Measurements from ENCODE around the gene CSNK1E. TPM values are rescaled to one million over a fixed set of nuclear protein-coding genes. Genes with fewer than 3 reads are reported as not detected.

Gene CSNK1E
- total and polyA plus RNA-seq, 10 of the 15 experiments (the other 5 are each of a cell fraction or from before 2014, with no cell fraction given): 5.9 to 107 (median 64.9) TPM

DNA sequence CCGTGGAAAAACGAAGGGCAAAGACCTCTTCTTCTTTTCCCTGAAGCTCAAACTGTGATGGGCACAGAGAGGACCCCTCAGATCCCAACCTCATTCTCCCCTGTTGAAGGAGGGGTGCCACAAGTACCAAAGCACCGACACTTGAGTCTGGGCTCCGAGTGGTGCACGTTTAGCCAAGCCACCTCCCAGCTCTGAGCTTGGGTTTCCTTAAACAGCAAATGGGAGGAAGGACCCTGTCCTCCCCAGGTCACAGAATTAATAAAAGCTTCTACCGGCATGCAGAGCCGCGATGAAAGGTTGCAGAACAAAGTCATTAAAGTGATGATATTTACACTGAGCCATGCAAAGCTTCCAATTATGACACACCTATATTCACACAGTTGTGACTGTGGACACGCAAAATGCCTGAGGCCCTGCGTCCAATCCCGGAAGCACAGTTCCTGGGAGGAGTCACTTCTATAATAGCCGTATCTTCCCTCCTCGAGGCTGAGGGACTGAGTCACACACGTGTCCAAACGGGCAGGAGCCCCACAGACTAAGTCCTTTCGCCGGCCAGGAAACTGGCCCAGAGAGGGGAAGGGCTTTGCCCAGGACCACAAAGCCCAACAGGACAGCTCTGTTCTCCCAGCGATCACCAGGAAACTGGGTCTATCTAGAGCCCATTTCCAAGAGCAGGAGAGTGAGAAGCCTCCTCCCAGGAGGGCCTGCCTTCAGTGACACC, 922 bp upstream of the CSNK1E start (continued):
- TF ChIP-seq GABPA (IDR thresholded peaks at IDR 0.05; ENCODE audit: low read depth): no peak
- no peak for TF ChIP-seq MYC (IDR thresholded peaks at IDR 0.05; ENCODE audit: insufficient read depth, insufficient read length, insufficient replicate concordance, low read length, severe bottlenecking)
- TF ChIP-seq CREB1 (IDR thresholded peaks at IDR 0.05; ENCODE audit: low read depth): no peak

DNA sequence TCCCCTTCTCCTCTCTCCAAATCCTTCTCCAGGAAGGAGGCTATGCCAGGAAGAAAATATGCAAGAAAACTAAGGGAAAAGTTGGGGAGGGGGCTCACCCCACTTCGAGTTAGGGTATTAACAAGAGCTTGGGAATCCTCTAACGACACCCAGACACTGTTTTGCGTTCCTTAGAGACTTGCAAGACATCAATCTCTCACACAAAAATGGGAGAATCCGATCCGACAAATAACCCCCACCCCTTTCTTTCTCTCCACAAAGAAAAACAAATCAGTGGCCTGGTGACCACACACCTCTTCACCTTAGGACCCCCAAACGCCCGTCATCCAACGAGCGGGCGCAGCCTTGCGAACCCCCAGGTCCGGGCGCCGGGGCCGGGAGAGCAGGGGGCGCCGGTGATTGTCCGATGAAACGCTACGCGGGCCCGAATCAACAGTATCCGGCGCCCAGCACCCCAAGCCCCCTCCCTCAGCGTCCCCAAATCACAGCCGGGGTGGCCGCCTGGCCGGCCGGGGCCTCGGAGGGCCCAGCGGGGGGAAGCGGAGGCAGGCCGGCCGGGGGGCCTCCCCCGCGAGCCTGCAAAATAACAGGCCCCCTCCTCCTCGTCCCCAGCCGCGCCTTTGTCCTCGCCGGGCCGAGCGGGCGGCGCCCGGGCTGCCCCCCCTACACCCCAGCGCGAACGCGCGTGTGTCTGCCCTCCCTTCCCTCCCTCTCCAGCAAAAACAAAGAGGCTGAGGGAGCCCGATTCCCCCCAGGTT, 690 bp downstream of the CSNK1E start:
- no peak for DNase-seq (ENCODE audit: low read depth, low spot score)
- Histone ChIP-seq H3K9me3 (replicated peaks; ENCODE audit: control insufficient read depth, insufficient read depth, low read length) (no peaks in the 10 kb centered on the region), H3K4me3 (peak overlapping the region; percentile 82), H3K4me2 (ENCODE audit: control insufficient read depth, insufficient read depth) (peak overlapping the region; percentile 97), H3K27me3 (replicated peaks in 1 of 2; ENCODE audit: control insufficient read depth in 2 of 2, insufficient read depth in 2 of 2, low read length in 1 of 2) (no peaks in the 10 kb centered on the region), H2AFZ (ENCODE audit: control insufficient read depth, low read depth, low read length) (peak overlapping the region; percentile 35; the same call in 1 of the 2 replicates), H3K9ac (ENCODE audit: control insufficient read depth, insufficient read depth, low read length) (peak overlapping the region; percentile 89), H3K4me1 (ENCODE audit: control insufficient read depth, insufficient read depth, low read length) (peaks cover 39% of the 10 kb centered on the region), H3K36me3 (ENCODE audit: control insufficient read depth in 2 of 2, insufficient read depth in 2 of 2, low read length in 1 of 2) (peaks cover 2 to 12% of the 10 kb centered on the region in 2 experiments; a peak in 2 of 4 replicates), H3K27ac (ENCODE audit: control insufficient read depth, insufficient read depth) (peak overlapping the region; percentile 85), H3K79me2 (ENCODE audit: control insufficient read depth, insufficient read depth, low read length) (peaks cover 55% of the 10 kb centered on the region), H4K20me1 (ENCODE audit: control insufficient read depth, insufficient read depth) (no peaks in the 10 kb centered on the region)
- BruUV-seq (replicated peaks): no TSS peak
- intact Hi-C loops (cut with micrococcal nuclease; ENCODE audit: unreplicated experiment) (no loop called here), in situ Hi-C loops (cut with MboI) (no loop called here)
- CTCF ChIA-PET: interaction anchor here (1.0 to 1.6 kb wide), 3 partner anchors 11 to 202 kb away, joined by 3 read pairs; no protein-coding TSS in a partner anchor
- SMC1A ChIA-PET (ENCODE audit: uncharacterized antibody, unreplicated experiment): interaction anchor here (3.3 kb wide), 1 partner anchor 11 kb away, joined by 18 read pairs; no protein-coding TSS in a partner anchor
- POLR2A ChIA-PET: interaction anchor here (1.5 kb wide), 1 partner anchor 10 kb away, joined by 5 read pairs; no protein-coding TSS in a partner anchor
- ATAC-seq: peak; percentile 39
- RAD21 ChIA-PET (ENCODE audit: unreplicated experiment): no interaction called here
- no peak for FAIRE-seq
- WGBS (ENCODE audit: insufficient coverage, insufficient replicate concordance, low lambda C conversion rate, missing lambda C conversion rate): under 1% methylated on average over 47 of the region's 52 CpGs
- TF ChIP-seq POLR2A (IDR thresholded peaks at IDR 0.05; ENCODE audit: low read depth, low read length): 0 out of 2 replicates have a peak, but pooled peaks have one; percentile 42
- TF ChIP-seq BACH1 (IDR thresholded peaks at IDR 0.05; ENCODE audit: borderline replicate concordance): peak; percentile 86; the same call in 1 of the 2 replicates
- no peak for TF ChIP-seq PML (IDR thresholded peaks at IDR 0.05; ENCODE audit: low read length)
- no peak for TF ChIP-seq CBX3 (IDR thresholded peaks at IDR 0.05; ENCODE audit: borderline replicate concordance, low read depth)
- TF ChIP-seq IKZF1 (conservative IDR thresholded peaks at IDR 0.05): peak; percentile 60; the same call in 1 of the 2 replicates
- TF ChIP-seq YY1 (IDR thresholded peaks at IDR 0.05; ENCODE audit: low read depth, low read length): 0 out of 2 replicates have a peak, but pooled peaks have one; percentile 16
- peak; percentile 61; the same call in 1 of the 2 replicates for TF ChIP-seq TAF1 (IDR thresholded peaks at IDR 0.05; ENCODE audit: borderline replicate concordance, low read depth, low read length)
- TF ChIP-seq, protein P1, sequence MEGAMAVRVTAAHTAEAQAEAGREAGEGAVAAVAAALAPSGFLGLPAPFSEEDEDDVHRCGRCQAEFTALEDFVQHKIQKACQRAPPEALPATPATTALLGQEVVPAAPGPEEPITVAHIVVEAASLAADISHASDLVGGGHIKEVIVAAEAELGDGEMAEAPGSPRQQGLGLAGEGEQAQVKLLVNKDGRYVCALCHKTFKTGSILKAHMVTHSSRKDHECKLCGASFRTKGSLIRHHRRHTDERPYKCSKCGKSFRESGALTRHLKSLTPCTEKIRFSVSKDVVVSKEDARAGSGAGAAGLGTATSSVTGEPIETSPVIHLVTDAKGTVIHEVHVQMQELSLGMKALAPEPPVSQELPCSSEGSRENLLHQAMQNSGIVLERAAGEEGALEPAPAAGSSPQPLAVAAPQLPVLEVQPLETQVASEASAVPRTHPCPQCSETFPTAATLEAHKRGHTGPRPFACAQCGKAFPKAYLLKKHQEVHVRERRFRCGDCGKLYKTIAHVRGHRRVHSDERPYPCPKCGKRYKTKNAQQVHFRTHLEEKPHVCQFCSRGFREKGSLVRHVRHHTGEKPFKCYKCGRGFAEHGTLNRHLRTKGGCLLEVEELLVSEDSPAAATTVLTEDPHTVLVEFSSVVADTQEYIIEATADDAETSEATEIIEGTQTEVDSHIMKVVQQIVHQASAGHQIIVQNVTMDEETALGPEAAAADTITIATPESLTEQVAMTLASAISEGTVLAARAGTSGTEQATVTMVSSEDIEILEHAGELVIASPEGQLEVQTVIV (IDR thresholded peaks at IDR 0.05; ENCODE audit: borderline replicate concordance, partially characterized antibody): no peak
- TF ChIP-seq, protein P2, sequence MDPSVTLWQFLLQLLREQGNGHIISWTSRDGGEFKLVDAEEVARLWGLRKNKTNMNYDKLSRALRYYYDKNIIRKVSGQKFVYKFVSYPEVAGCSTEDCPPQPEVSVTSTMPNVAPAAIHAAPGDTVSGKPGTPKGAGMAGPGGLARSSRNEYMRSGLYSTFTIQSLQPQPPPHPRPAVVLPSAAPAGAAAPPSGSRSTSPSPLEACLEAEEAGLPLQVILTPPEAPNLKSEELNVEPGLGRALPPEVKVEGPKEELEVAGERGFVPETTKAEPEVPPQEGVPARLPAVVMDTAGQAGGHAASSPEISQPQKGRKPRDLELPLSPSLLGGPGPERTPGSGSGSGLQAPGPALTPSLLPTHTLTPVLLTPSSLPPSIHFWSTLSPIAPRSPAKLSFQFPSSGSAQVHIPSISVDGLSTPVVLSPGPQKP (IDR thresholded peaks at IDR 0.05; ENCODE audit: low read depth, low read length): no peak
- TF ChIP-seq ZNF207 (IDR thresholded peaks at IDR 0.05; ENCODE audit: borderline replicate concordance): 0 out of 2 replicates have a peak, but pooled peaks have one; percentile 42
- TF ChIP-seq POU2F2 (IDR thresholded peaks at IDR 0.05; ENCODE audit: borderline replicate concordance, low read depth, low read length): no peak
- no peak for TF ChIP-seq RCOR1 (conservative IDR thresholded peaks at IDR 0.05; ENCODE audit: low read depth, low read length)
- TF ChIP-seq CHD2 (IDR thresholded peaks at IDR 0.05; ENCODE audit: borderline replicate concordance, low read depth, low read length): no peak
- peak; percentile 60; the same call in 1 of the 2 replicates for TF ChIP-seq LARP7 (IDR thresholded peaks at IDR 0.05)
